Spleen (tissue), 7 donors: Measurements from ENCODE around the gene SLC6A13.

Experiments used
- CTCF ChIP-seq, 11 experiments: fragments of 200-600 bp in 7 of 11; fragments of 450-650 bp in 4 of 11; sonication (generic) in 4 of 11; IDR thresholded peaks in 8 of 11; conservative IDR thresholded peaks in 3 of 11; 1 replicate in 7 of 11; 2 replicates in 4 of 11; pipeline versions ENCODE4 v1.4.0 to v1.8.0; 2016 to 2021; ENCODE audit warnings: antibody characterized with exemption in 11 of 11, inconsistent platforms in 4 of 11, mild to moderate bottlenecking in 1 of 11
- POLR2A ChIP-seq, 3 donors: fragments of 450-650 bp; IDR thresholded peaks; one replicate each; pipeline ENCODE4 v1.5.1; 2017; ENCODE audit warnings: antibody characterized with exemption in 3 of 3, mild to moderate bottlenecking in 1 of 3
- POLR2AphosphoS5 ChIP-seq, 3 donors: sonication (generic); formaldehyde crosslinking; IDR thresholded peaks; one replicate each; pipeline ENCODE4 v1.5.1; 2017; ENCODE audit warnings: antibody characterized with exemption in 3 of 3
- donor health status: DM: no; HTN: no; CAD: no; lungs with moderate emphysema.
- donor health status: DM: no; HTN: no; CAD: no.
- donor health status: DM: no; HTN: no; CAD: no.

- TF ChIP-seq CTCF (IDR thresholded peaks at IDR 0.05 in 8 of 11, conservative IDR thresholded peaks at IDR 0.05 in 3 of 11) (no peak), POLR2A (IDR thresholded peaks at IDR 0.05) (no peak), POLR2AphosphoS5 (IDR thresholded peaks at IDR 0.05) (no peak)
Measured at GRCh38 chr12:203074-203461, 59.6 kb downstream of the SLC6A13 start.
